Loucy (cell line): ENCODE measurements around the gene TRAP1.

ENCODE experiments used
- H2AFZ ChIP-seq: fragments of 200-600 bp; sonication (generic); 2 replicates; pipeline ENCODE4 v1.6.0; 2016; ENCODE audit warnings: antibody characterized with exemption, mild to moderate bottlenecking, low read length, moderate library complexity
- H3F3A ChIP-seq: fragments of 200-600 bp; 2 replicates; pipeline ENCODE4 v1.6.0; 2016; ENCODE audit warnings: antibody characterized with exemption, low read depth, mild to moderate bottlenecking
- H3K27me3 ChIP-seq: fragments of 200-600 bp; sonication (generic); 2 replicates; pipeline ENCODE4 v1.6.1; 2014; ENCODE audit warnings: low read length, mild to moderate bottlenecking; ENCODE audit not compliant: insufficient read depth, poor library complexity, severe bottlenecking
- H3K36me3 ChIP-seq: fragments of 200-600 bp; sonication (generic); 2 replicates; pipeline ENCODE4 v1.6.1; 2016; ENCODE audit warnings: low read length; ENCODE audit not compliant: insufficient read depth
- H3K4me1 ChIP-seq: fragments of 200-600 bp; sonication (generic); 2 replicates; pipeline ENCODE4 v1.5.1; 2014; ENCODE audit warnings: low read length, mild to moderate bottlenecking; ENCODE audit not compliant: insufficient read depth, poor library complexity, severe bottlenecking
- H3K4me2 ChIP-seq: fragments of 200-600 bp; sonication (generic); 2 replicates; pipeline ENCODE4 v1.6.0; 2014; ENCODE audit warnings: antibody characterized with exemption, low read length, low read depth, mild to moderate bottlenecking; ENCODE audit not compliant: poor library complexity, severe bottlenecking
- H3K4me3 ChIP-seq: fragments of 200-600 bp; sonication (generic); 2 replicates; pipeline ENCODE4 v1.5.1; 2014; ENCODE audit warnings: low read length, mild to moderate bottlenecking, mixed read lengths; ENCODE audit not compliant: poor library complexity, severe bottlenecking
- H3K79me2 ChIP-seq: fragments of 200-600 bp; sonication (generic); 2 replicates; pipeline ENCODE4 v1.6.1; 2014; ENCODE audit warnings: low read length; ENCODE audit not compliant: insufficient read depth
- H3K9ac ChIP-seq: fragments of 200-600 bp; sonication (generic); 2 replicates; pipeline ENCODE4 v1.6.0; 2014; ENCODE audit warnings: mild to moderate bottlenecking, low read depth, low read length, moderate library complexity; ENCODE audit not compliant: poor library complexity, severe bottlenecking
- H3K9me2 ChIP-seq: fragments of 200-600 bp; sonication (generic); replicated peaks from 2 replicates; pipeline ENCODE4 v1.6.1; 2016; ENCODE audit warnings: low read depth, low read length, mixed read lengths
- H3K9me3 ChIP-seq: fragments of 200-600 bp; sonication (generic); 2 replicates; pipeline ENCODE4 v1.6.1; 2014; ENCODE audit warnings: mild to moderate bottlenecking, antibody characterized with exemption, low read length, low read depth; ENCODE audit not compliant: insufficient read depth
- H4K20me1 ChIP-seq: fragments of 200-600 bp; sonication (generic); 2 replicates; pipeline ENCODE4 v1.6.0; 2014; ENCODE audit warnings: antibody characterized with exemption, low read length, mild to moderate bottlenecking; ENCODE audit not compliant: insufficient read depth, poor library complexity, severe bottlenecking
- CTCF ChIP-seq: fragments of 200-600 bp; sonication (generic); conservative IDR thresholded peaks from 2 replicates; pipeline ENCODE4 v1.5.1; 2014; ENCODE audit warnings: mild to moderate bottlenecking, antibody characterized with exemption, low read length
- EZH2phosphoT487 ChIP-seq: fragments of 200-600 bp; IDR thresholded peaks from 2 replicates; pipeline ENCODE4 v1.6.1; 2018; ENCODE audit warnings: antibody characterized with exemption, mild to moderate bottlenecking, moderate library complexity, borderline replicate concordance

TRAP1 gene

GRCh38 chr16:3728424-3729160 lies 11.3 kb upstream of the TRAP1 start:
- Histone ChIP-seq H3K27me3 (no peaks in the 10 kb centered on the region), H4K20me1 (no peaks in the 10 kb centered on the region), H2AFZ (no peak overlapping the region), H3K4me3 (no peak overlapping the region), H3K9me2 (no peaks in the 10 kb centered on the region), H3F3A (no peaks in the 10 kb centered on the region), H3K36me3 (peaks cover 28% of the 10 kb centered on the region; the same call in 1 of the 2 replicates), H3K79me2 (no peaks in the 10 kb centered on the region), H3K4me1 (no peaks in the 10 kb centered on the region), H3K4me2 (no peak overlapping the region), H3K9ac (no peak overlapping the region), H3K9me3 (no peaks in the 10 kb centered on the region)
- TF ChIP-seq CTCF (no peak), EZH2phosphoT487 (no peak)

GRCh38 chr16:3727806-3728381 lies 10.6 kb upstream of the TRAP1 start:
- H2AFZ ChIP-seq: no peak overlapping the region
- no peak overlapping the region for H3K9ac ChIP-seq
- H3K4me2 ChIP-seq: no peak overlapping the region
- no peaks in the 10 kb centered on the region for H4K20me1 ChIP-seq
- no peaks in the 10 kb centered on the region for H3K27me3 ChIP-seq
- H3K36me3 ChIP-seq: peaks cover 28% of the 10 kb centered on the region; the same call in 1 of the 2 replicates
- H3K4me1 ChIP-seq: no peaks in the 10 kb centered on the region
- H3K9me3 ChIP-seq: no peaks in the 10 kb centered on the region
- H3K9me2 ChIP-seq: no peaks in the 10 kb centered on the region
- TF ChIP-seq EZH2phosphoT487: no peak
- no peak for TF ChIP-seq CTCF
- no peaks in the 10 kb centered on the region for H3K79me2 ChIP-seq
- H3K4me3 ChIP-seq: no peak overlapping the region
- no peaks in the 10 kb centered on the region for H3F3A ChIP-seq

- no peak for TF ChIP-seq EZH2phosphoT487
- no peak for TF ChIP-seq CTCF
- no peaks in the 10 kb centered on the region for H3K9me3 ChIP-seq
- peaks cover 28% of the 10 kb centered on the region; the same call in 1 of the 2 replicates for H3K36me3 ChIP-seq
- H3K4me2 ChIP-seq: no peak overlapping the region
- H4K20me1 ChIP-seq: no peaks in the 10 kb centered on the region
- no peak overlapping the region for H3K9ac ChIP-seq
- H3K79me2 ChIP-seq: no peaks in the 10 kb centered on the region
- H3K9me2 ChIP-seq: no peaks in the 10 kb centered on the region
- no peak overlapping the region for H3K4me3 ChIP-seq
- no peaks in the 10 kb centered on the region for H3F3A ChIP-seq
- no peaks in the 10 kb centered on the region for H3K4me1 ChIP-seq
- no peak overlapping the region for H2AFZ ChIP-seq
- no peaks in the 10 kb centered on the region for H3K27me3 ChIP-seq
Observed at GRCh38 chr16:3726021-3726687, 8.8 kb upstream of the TRAP1 start.
